OCI-LY7 (cell line): Measurements from ENCODE around the gene MCEE. TPM values are rescaled to one million over a fixed set of nuclear protein-coding genes. Genes with fewer than 3 reads are reported as not detected.
"Not testable (repeated sequence)": the region's sequence is repeated elsewhere in the genome, so short reads cannot be mapped to it uniquely, and the experiment has no call there.

Experiments
- BruUV-seq: library from RNA; stranded (reverse); fragments of 400-500 nt; replicated peaks from 2 replicates; lab custom pipeline; 2021; lab: Mats Ljungman, UMichigan
- CTCF ChIA-PET: fragments of 300-600 bp; sonication (Branson Sonifier 250); formaldehyde crosslinking; loops from one replicate; lab custom pipeline; 2022; ENCODE audit warnings: antibody characterized with exemption; ENCODE audit not compliant: unreplicated experiment; lab: Charles Lee
- POLR2A ChIA-PET: fragments of 300-600 bp; sonication (Branson Sonifier 250); formaldehyde crosslinking; loops from one replicate; lab custom pipeline; 2022; ENCODE audit warnings: antibody characterized with exemption; lab: Charles Lee
- DNase-seq: peaks from one replicate; pipeline ENCODE4 v3.0.0-alpha.2; 2015; ENCODE audit warnings: low spot score
- H2AFZ ChIP-seq: fragments of 200-600 bp; sonication (generic), shearing (Covaris generic); 2 replicates; pipeline ENCODE4 v1.6.1; 2014; ENCODE audit warnings: mild to moderate bottlenecking, antibody characterized with exemption, low read length, moderate library complexity
- H3K27ac ChIP-seq: fragments of 200-600 bp; sonication (generic); 2 replicates; pipeline ENCODE4 v1.5.1; 2014; ENCODE audit warnings: mixed run types, low read depth, mild to moderate bottlenecking, moderate library complexity, low read length, inconsistent platforms; ENCODE audit not compliant: poor library complexity, severe bottlenecking
- H3K36me3 ChIP-seq: fragments of 200-600 bp; sonication (generic); 2 replicates; pipeline ENCODE4 v1.6.1; 2014; ENCODE audit warnings: mild to moderate bottlenecking, antibody characterized with exemption, low read length, moderate library complexity, mixed read lengths; ENCODE audit not compliant: insufficient read depth
- H3K4me1 ChIP-seq: fragments of 200-600 bp; sonication (generic); 2 replicates; pipeline ENCODE4 v1.5.1; 2014; ENCODE audit warnings: mild to moderate bottlenecking, low read length; ENCODE audit not compliant: insufficient read depth, poor library complexity, severe bottlenecking
- H3K4me2 ChIP-seq: fragments of 200-600 bp; sonication (generic); 2 replicates; pipeline ENCODE4 v1.6.1; 2014; ENCODE audit warnings: mild to moderate bottlenecking, low read length
- H3K4me3 ChIP-seq: fragments of 200-600 bp; sonication (generic); 2 replicates; pipeline ENCODE4 v1.5.1; 2014; ENCODE audit warnings: mild to moderate bottlenecking, low read depth, low read length; ENCODE audit not compliant: poor library complexity, severe bottlenecking
- H3K79me2 ChIP-seq: fragments of 200-600 bp; sonication (generic); 2 replicates; pipeline ENCODE4 v1.6.1; 2016; ENCODE audit warnings: low read depth, mild to moderate bottlenecking, low read length, moderate library complexity, mixed read lengths; ENCODE audit not compliant: insufficient read depth
- H3K9me2 ChIP-seq: fragments of 200-600 bp; sonication (generic); 2 replicates; pipeline ENCODE4 v1.6.1; 2016; ENCODE audit warnings: mild to moderate bottlenecking, low read length, mixed read lengths; ENCODE audit not compliant: insufficient read depth
- H3K9me3 ChIP-seq: fragments of 200-600 bp; sonication (generic); 2 replicates; pipeline ENCODE4 v1.6.1; 2014; ENCODE audit warnings: mild to moderate bottlenecking, mixed run types, low read length, mixed read lengths
- H4K20me1 ChIP-seq: fragments of 200-600 bp; sonication (generic); 2 replicates; pipeline ENCODE4 v1.6.1; 2014; ENCODE audit warnings: mild to moderate bottlenecking, antibody characterized with exemption, low read length, moderate library complexity, mixed read lengths; ENCODE audit not compliant: insufficient read depth
- EZH2phosphoT487 ChIP-seq: fragments of 200-600 bp; sonication (generic); IDR thresholded peaks from 2 replicates; pipeline ENCODE4 v1.6.1; 2018; ENCODE audit warnings: low read depth, borderline replicate concordance, mild to moderate bottlenecking, mixed run types, antibody characterized with exemption, low read length, moderate library complexity, mixed read lengths
- intact Hi-C: fragments of 100-400 bp; cut with micrococcal nuclease; formaldehyde crosslinking; loops from one replicate; pipeline ENCODE4 v1.10.0; 2022; ENCODE audit not compliant: unreplicated experiment
- total RNA-seq, 2 experiments: library from RNA; depleted of rRNA in 1 of 2; stranded (reverse); fragments of >200 nt in 1 of 2; shearing (Covaris generic) in 1 of 2; gene quantifications; 2 replicates each; pipeline ENCODE4 v1.2.3, GENCODE V29; 2014 to 2022
- TF ChIP-seq, protein P1 (sequence below): fragments of 200-600 bp; sonication (generic); conservative IDR thresholded peaks from 2 replicates; pipeline ENCODE4 v1.5.1; 2014; ENCODE audit warnings: mild to moderate bottlenecking, antibody characterized with exemption, low read length, moderate library complexity, mixed read lengths

The MCEE gene
- total RNA-seq, 2 experiments from 2014 or later, result 26.4 to 30.8 TPM

DNA sequence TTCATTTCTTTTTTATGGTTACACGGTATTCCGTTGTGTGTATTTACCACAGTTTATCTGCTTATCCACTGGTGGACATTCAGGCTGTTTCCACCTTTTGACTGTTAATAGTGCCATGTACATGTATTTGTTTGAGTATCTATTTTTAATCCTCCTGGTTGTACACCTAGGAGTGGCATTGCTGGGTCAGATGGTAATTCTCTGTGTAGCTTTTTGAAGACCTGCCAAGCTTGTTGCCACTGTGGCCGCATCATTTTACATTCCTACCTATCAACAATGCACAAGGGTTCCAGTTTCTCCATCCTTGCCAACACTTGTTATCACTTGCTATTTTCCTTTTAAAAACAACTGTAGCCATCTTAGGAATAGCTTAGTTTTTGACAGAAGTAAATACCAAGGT lies 13.8 kb upstream of the MCEE start:
- CTCF ChIA-PET, result interaction anchor here (0.6 kb wide), 1 partner anchor 123 kb away, joined by 3 read pairs; no protein-coding TSS in a partner anchor
- POLR2A ChIA-PET, result interaction anchor here (0.6 to 2.3 kb wide), 4 partner anchors 10 to 148 kb away, joined by 3 to 11 read pairs (median 4); partner anchors contain the start of genes MCEE and MPHOSPH10

DNA sequence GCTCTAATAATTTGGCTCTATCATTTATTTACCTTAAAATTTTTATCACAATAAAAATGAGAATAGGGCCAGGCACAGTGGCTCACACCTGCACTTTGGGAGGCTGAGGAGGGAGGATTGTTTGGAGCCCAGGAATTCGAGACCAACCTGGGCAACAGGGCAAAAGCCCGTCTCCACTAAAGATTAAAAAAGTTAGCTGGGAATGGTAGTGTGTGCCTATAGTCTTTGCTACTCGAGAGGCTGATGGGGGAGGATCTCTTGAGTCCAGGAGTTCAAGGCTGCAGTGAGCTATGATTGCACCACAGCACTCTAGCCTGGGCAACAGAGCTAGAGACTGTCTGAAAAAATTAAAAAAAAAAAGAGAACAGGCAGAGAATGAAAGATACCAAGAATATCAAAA lies 6.1 kb upstream of the MCEE start:
- intact Hi-C loops, result no loop called here
- Histone ChIP-seq H3K4me1 (peaks cover 20% of the 10 kb centered on the region), H3K9me2 (no peaks in the 10 kb centered on the region), H4K20me1 (peaks cover 2% of the 10 kb centered on the region; the same call in 1 of the 2 replicates), H2AFZ (no peak overlapping the region), H3K36me3 (peaks cover 88% of the 10 kb centered on the region), H3K4me2 (no peak overlapping the region), H3K4me3 (no peak overlapping the region), H3K79me2 (peaks cover 33% of the 10 kb centered on the region), H3K9me3 (no peaks in the 10 kb centered on the region), H3K27ac (no peak overlapping the region)
- no TSS peak for BruUV-seq
- CTCF ChIA-PET, result no interaction called here
- DNase-seq, result no peak
- POLR2A ChIA-PET, result interaction anchor here (1.7 kb wide), 1 partner anchor 10 kb away, joined by 8 read pairs; no protein-coding TSS in a partner anchor
- TF ChIP-seq EZH2phosphoT487, result no peak
- TF ChIP-seq, protein P1, sequence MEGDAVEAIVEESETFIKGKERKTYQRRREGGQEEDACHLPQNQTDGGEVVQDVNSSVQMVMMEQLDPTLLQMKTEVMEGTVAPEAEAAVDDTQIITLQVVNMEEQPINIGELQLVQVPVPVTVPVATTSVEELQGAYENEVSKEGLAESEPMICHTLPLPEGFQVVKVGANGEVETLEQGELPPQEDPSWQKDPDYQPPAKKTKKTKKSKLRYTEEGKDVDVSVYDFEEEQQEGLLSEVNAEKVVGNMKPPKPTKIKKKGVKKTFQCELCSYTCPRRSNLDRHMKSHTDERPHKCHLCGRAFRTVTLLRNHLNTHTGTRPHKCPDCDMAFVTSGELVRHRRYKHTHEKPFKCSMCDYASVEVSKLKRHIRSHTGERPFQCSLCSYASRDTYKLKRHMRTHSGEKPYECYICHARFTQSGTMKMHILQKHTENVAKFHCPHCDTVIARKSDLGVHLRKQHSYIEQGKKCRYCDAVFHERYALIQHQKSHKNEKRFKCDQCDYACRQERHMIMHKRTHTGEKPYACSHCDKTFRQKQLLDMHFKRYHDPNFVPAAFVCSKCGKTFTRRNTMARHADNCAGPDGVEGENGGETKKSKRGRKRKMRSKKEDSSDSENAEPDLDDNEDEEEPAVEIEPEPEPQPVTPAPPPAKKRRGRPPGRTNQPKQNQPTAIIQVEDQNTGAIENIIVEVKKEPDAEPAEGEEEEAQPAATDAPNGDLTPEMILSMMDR, result no peak

More for the DNA sequence above, 13.8 kb upstream of the MCEE start:
- no peaks in the 10 kb centered on the region for H4K20me1 ChIP-seq
- DNase-seq, result no peak
- H2AFZ ChIP-seq, result no peak overlapping the region
- no peaks in the 10 kb centered on the region for H3K9me3 ChIP-seq
- no peak overlapping the region for H3K4me3 ChIP-seq
- H3K4me2 ChIP-seq, result no peak overlapping the region
- peaks cover 96% of the 10 kb centered on the region for H3K36me3 ChIP-seq
- H3K9me2 ChIP-seq, result no peaks in the 10 kb centered on the region
- no TSS peak for BruUV-seq
- no peaks in the 10 kb centered on the region for H3K79me2 ChIP-seq
- TF ChIP-seq, protein P1, result no peak
- no peak for TF ChIP-seq EZH2phosphoT487
- no peaks in the 10 kb centered on the region for H3K4me1 ChIP-seq
- intact Hi-C loops, result no loop called here
- no peak overlapping the region for H3K27ac ChIP-seq

DNA sequence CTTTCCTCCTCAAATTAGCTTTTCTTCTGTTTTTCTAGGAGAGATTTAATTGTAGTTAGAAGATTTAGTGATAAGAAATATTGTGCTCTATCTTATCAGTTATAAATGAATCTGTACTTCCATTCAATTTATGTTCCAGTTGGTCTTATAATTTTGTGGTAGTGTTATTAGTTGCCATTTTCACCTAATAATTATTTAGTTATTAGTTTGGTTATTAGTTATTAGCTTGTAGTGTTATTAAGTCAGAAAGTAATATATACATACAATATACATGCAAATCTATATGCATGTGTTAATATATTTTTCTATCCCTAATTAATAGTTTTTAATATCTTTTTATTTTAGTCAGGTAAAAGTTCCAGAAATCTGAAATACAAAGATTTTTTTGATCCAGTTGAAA lies 3.6 kb upstream of the MCEE start:
- Histone ChIP-seq H3K9me3 (no peaks in the 10 kb centered on the region), H3K9me2 (no peaks in the 10 kb centered on the region), H3K36me3 (peaks cover 64% of the 10 kb centered on the region), H3K4me2 (0 out of 2 replicates have a peak overlapping the region, but pooled peaks have one; percentile 85), H3K79me2 (peaks cover 51% of the 10 kb centered on the region), H3K4me1 (peaks cover 25% of the 10 kb centered on the region), H4K20me1 (peaks cover 3% of the 10 kb centered on the region; the same call in 1 of the 2 replicates), H2AFZ (no peak overlapping the region), H3K27ac (no peak overlapping the region), H3K4me3 (no peak overlapping the region)
- intact Hi-C loops, result no loop called here
- TF ChIP-seq, protein P1, result no peak
- no peak for TF ChIP-seq EZH2phosphoT487
- BruUV-seq, result no TSS peak
- DNase-seq, result no peak
- ChIA-PET CTCF (no interaction called here), POLR2A (interaction anchor here (1.1 kb wide), 1 partner anchor 10 kb away, joined by 4 read pairs; no protein-coding TSS in a partner anchor)

DNA sequence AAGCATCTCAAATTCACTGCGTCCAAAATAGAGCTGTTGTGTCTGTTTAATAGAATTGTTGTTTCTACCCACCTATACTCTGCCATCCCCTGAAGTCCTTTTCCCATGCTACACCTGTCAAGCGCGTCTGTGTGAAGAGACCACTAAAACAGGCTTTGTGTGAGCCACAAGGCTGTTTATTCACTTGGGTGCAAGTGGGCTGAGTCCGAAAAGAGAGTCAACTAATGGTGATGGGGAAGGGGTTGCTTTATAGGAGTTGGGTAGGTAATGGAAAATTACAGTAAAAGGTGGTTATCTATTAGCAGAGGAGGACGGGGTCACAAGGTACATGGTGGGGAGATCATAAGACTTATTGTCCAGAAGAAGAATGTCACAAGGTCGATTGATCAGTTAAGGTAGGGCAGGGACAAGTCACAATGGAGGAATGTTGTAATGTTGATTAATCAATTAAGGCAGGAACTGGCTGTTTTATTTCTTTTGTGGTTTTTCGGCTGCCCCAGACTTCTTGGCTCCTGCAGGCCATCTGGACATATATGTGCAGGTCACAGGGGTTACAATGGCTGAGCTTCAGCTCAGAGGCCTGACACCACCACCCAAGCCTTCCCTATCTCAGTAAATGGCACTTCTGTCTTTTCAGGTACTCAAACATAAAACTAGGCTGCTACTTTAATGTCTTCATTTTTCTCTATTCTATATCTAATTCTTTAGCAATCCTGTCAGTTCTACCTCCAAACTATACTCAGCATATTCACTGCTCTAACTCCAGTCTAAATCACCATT lies 1.5 kb upstream of the MCEE start:
- not testable (repeated sequence) for H3K9me2 ChIP-seq, H3K9me3 ChIP-seq, H4K20me1 ChIP-seq, DNase-seq, BruUV-seq, H2AFZ ChIP-seq
- H3K4me2 ChIP-seq, result peak overlapping the region; percentile 85
- peak overlapping the region; percentile 95 for H3K4me3 ChIP-seq
- ChIA-PET POLR2A (interaction anchor here (0.8 to 2.3 kb wide), 9 partner anchors 10 to 202 kb away, joined by 3 to 11 read pairs (median 7); partner anchors contain the start of gene NAGK), CTCF (interaction anchor here (1.2 kb wide), 1 partner anchor 60 kb away, joined by 6 read pairs; no protein-coding TSS in a partner anchor)
- H3K4me1 ChIP-seq, result peaks cover 37% of the 10 kb centered on the region
- peaks cover 56% of the 10 kb centered on the region for H3K36me3 ChIP-seq
- intact Hi-C loops, result loop anchor here (2.0 kb wide), 1 partner anchor 95 kb away; the partner anchor contains the start of gene PAIP2B
- peaks cover 71% of the 10 kb centered on the region for H3K79me2 ChIP-seq
- peak overlapping the region; percentile 80 for H3K27ac ChIP-seq
